ENCODE results near the gene ANXA4. TPM values are rescaled to one million over a fixed set of nuclear protein-coding genes. Genes with fewer than 3 reads are reported as not detected.
A peak's percentile ranks its signal among the peaks of the same experiment; 100 is the strongest.

ANXA4 gene
- total and polyA plus RNA-seq, 2 experiments from 2014 or later: 6.7 to 11.5 TPM

DNA sequence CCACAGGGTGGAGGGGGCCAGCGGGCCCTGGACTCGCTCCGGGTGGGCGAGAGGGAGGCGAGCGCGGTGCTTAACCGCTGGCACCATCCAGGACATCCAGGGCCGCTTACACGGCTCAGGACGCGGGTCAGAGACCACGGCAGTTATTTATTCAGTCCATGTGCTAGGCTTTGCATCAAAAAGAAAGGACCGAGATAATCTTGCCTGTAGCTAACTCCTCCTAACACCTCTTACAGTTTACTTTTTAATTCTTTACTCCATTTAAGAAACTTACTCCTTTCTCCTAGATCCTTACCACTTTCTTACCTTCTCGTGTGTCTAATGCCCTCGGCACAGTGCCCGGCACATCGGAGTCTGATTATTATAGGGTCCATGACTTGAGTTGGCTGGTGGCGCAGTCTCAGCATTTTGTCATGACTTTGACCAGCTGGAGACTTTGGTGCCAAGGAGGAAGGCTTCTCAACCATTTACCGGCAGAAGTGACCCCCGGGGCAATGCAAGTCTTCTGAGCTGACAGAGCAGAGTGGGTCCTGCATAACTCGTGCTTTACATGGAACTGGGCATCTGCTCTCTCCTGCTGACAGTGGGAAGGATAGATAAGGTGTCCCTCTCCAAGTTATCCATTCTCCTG is 503 bp downstream of the ANXA4 start:
- Histone ChIP-seq H3K27ac (ENCODE audit: low read depth) (no peak overlapping the region), H2AFZ (peak overlapping the region; percentile 100), H3F3A (replicated peaks; ENCODE audit: low read depth) (peaks cover 3% of the 10 kb centered on the region; the same call in 1 of the 2 replicates), H3K4me2 (peak overlapping the region; percentile 99), H3K9me2 (ENCODE audit: insufficient read depth) (no peaks in the 10 kb centered on the region), H3K4me1 (ENCODE audit: insufficient read depth) (peaks cover 10% of the 10 kb centered on the region; the same call in 1 of the 2 replicates), H3K27me3 (ENCODE audit: insufficient read depth) (peaks cover 23% of the 10 kb centered on the region), H3K4me3 (peak overlapping the region; percentile 85), H4K20me1 (replicated peaks; ENCODE audit: insufficient read depth) (no peaks in the 10 kb centered on the region), H3K79me2 (replicated peaks; ENCODE audit: insufficient read depth) (no peaks in the 10 kb centered on the region), H3K36me3 (ENCODE audit: insufficient read depth) (no peaks in the 10 kb centered on the region)
- Mint-ChIP-seq H3K27me3 (ENCODE audit: insufficient read depth, low read depth, poor library complexity) (peaks cover 14% of the 10 kb centered on the region), H3K4me3 (peak overlapping the region; percentile 82), H3K36me3 (ENCODE audit: low read depth) (no peaks in the 10 kb centered on the region), H3K9me3 (no peaks in the 10 kb centered on the region), H3K4me1 (peaks cover 10% of the 10 kb centered on the region), H3K27ac (no peak overlapping the region)
- DNase-seq (ENCODE audit: low spot score) (peak; percentile 51), ATAC-seq (peak; percentile 65)
- TF ChIP-seq, protein P1, sequence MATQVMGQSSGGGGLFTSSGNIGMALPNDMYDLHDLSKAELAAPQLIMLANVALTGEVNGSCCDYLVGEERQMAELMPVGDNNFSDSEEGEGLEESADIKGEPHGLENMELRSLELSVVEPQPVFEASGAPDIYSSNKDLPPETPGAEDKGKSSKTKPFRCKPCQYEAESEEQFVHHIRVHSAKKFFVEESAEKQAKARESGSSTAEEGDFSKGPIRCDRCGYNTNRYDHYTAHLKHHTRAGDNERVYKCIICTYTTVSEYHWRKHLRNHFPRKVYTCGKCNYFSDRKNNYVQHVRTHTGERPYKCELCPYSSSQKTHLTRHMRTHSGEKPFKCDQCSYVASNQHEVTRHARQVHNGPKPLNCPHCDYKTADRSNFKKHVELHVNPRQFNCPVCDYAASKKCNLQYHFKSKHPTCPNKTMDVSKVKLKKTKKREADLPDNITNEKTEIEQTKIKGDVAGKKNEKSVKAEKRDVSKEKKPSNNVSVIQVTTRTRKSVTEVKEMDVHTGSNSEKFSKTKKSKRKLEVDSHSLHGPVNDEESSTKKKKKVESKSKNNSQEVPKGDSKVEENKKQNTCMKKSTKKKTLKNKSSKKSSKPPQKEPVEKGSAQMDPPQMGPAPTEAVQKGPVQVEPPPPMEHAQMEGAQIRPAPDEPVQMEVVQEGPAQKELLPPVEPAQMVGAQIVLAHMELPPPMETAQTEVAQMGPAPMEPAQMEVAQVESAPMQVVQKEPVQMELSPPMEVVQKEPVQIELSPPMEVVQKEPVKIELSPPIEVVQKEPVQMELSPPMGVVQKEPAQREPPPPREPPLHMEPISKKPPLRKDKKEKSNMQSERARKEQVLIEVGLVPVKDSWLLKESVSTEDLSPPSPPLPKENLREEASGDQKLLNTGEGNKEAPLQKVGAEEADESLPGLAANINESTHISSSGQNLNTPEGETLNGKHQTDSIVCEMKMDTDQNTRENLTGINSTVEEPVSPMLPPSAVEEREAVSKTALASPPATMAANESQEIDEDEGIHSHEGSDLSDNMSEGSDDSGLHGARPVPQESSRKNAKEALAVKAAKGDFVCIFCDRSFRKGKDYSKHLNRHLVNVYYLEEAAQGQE (IDR thresholded peaks at IDR 0.05; ENCODE audit: unreplicated experiment): no peak
- TF ChIP-seq, protein P2, sequence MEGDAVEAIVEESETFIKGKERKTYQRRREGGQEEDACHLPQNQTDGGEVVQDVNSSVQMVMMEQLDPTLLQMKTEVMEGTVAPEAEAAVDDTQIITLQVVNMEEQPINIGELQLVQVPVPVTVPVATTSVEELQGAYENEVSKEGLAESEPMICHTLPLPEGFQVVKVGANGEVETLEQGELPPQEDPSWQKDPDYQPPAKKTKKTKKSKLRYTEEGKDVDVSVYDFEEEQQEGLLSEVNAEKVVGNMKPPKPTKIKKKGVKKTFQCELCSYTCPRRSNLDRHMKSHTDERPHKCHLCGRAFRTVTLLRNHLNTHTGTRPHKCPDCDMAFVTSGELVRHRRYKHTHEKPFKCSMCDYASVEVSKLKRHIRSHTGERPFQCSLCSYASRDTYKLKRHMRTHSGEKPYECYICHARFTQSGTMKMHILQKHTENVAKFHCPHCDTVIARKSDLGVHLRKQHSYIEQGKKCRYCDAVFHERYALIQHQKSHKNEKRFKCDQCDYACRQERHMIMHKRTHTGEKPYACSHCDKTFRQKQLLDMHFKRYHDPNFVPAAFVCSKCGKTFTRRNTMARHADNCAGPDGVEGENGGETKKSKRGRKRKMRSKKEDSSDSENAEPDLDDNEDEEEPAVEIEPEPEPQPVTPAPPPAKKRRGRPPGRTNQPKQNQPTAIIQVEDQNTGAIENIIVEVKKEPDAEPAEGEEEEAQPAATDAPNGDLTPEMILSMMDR (conservative IDR thresholded peaks at IDR 0.05; ENCODE audit: low read depth in 2 of 2): no peak
- TF ChIP-seq ZNF331 (CRISPR knock-in tag; IDR thresholded peaks at IDR 0.05; ENCODE audit: low read depth): no peak
- no peak for TF ChIP-seq POLR2AphosphoS5 (IDR thresholded peaks at IDR 0.05; ENCODE audit: low read depth)
- TF ChIP-seq EZH2phosphoT487 (IDR thresholded peaks at IDR 0.05; ENCODE audit: unreplicated experiment): no peak
- TF ChIP-seq, protein P3, sequence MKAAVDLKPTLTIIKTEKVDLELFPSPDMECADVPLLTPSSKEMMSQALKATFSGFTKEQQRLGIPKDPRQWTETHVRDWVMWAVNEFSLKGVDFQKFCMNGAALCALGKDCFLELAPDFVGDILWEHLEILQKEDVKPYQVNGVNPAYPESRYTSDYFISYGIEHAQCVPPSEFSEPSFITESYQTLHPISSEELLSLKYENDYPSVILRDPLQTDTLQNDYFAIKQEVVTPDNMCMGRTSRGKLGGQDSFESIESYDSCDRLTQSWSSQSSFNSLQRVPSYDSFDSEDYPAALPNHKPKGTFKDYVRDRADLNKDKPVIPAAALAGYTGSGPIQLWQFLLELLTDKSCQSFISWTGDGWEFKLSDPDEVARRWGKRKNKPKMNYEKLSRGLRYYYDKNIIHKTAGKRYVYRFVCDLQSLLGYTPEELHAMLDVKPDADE (IDR thresholded peaks at IDR 0.05): no peak

DNA sequence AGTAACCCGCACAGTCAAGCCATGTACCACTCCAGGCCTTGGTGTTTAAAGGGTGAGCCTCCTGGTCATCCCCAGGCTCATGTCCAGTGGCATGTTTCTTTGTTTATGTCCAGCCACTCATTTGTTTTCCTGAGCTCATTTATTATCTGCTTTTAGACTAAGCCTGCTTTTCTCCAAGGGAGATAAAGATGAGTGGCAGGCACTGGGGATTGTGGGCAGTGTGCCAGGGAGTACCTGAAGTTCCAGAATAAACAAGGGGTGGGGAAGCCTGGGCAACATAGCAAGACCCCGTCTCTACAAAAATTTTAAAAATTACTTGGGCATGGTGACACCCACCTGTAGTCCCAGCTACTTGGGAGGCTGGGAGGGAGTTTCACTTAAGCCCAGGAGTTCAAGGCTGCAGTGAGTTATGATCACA is 1.9 kb downstream of the ANXA4 start:
- Histone ChIP-seq H3K79me2 (replicated peaks; ENCODE audit: insufficient read depth) (no peaks in the 10 kb centered on the region), H3K27me3 (ENCODE audit: insufficient read depth) (peaks cover 23% of the 10 kb centered on the region), H2AFZ (no peak overlapping the region), H3K4me3 (no peak overlapping the region), H3K4me1 (ENCODE audit: insufficient read depth) (peaks cover 10% of the 10 kb centered on the region; the same call in 1 of the 2 replicates), H3K36me3 (ENCODE audit: insufficient read depth) (no peaks in the 10 kb centered on the region), H3F3A (replicated peaks; ENCODE audit: low read depth) (peaks cover 3% of the 10 kb centered on the region; the same call in 1 of the 2 replicates), H4K20me1 (replicated peaks; ENCODE audit: insufficient read depth) (no peaks in the 10 kb centered on the region), H3K4me2 (no peak overlapping the region), H3K9me2 (ENCODE audit: insufficient read depth) (no peaks in the 10 kb centered on the region), H3K27ac (ENCODE audit: low read depth) (no peak overlapping the region)
- no peak for ATAC-seq
- DNase-seq (ENCODE audit: low spot score): no peak
- Mint-ChIP-seq H3K9me3 (no peaks in the 10 kb centered on the region), H3K36me3 (ENCODE audit: low read depth) (no peaks in the 10 kb centered on the region), H3K4me3 (no peak overlapping the region), H3K4me1 (peaks cover 10% of the 10 kb centered on the region), H3K27me3 (ENCODE audit: insufficient read depth, low read depth, poor library complexity) (peaks cover 14% of the 10 kb centered on the region), H3K27ac (no peak overlapping the region)
- no peak for TF ChIP-seq ZNF114 (CRISPR knock-in tag; IDR thresholded peaks at IDR 0.05)
- no peak for TF ChIP-seq NANOG (IDR thresholded peaks at IDR 0.05; ENCODE audit: borderline replicate concordance)
